ENCODE data around the gene SALL3.
"Not testable (repeated sequence)": the region's sequence is repeated elsewhere in the genome, so short reads cannot be mapped to it uniquely, and the experiment has no call there.

SALL3 gene

DNA sequence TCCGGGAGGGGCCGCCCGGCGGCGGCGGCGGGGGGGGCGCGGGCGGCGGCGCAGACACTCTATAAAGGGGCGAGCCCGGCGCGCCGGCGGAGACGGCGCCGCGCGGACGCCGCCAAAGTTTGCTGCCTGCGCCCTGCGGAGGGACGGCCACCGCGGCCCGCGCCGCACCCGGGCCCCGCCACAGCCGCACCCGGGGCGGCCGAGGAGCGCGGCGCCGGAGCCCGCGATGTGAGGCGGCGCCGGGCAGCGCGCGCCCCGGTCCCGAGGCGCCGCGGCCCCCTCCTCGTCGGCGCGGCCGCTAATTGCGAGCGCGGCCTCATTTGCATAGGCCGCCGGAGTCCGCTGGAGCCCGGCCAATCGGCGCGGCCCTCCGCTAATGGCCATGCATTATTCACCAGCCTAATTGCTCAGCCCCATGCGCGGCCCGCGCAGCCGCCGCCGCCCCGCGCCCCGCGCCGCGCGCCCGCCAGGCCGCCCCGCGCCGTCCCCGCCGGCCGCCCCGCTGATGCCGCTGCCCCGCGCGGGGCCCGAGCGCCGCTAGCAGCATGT, at the start of gene SALL3:
TSS of gene SALL3 (plus strand) at position 89 of the 549 bp plus-strand sequence. CDS start at position 546, 457 bp downstream.
- no peak for DNase-seq

DNA sequence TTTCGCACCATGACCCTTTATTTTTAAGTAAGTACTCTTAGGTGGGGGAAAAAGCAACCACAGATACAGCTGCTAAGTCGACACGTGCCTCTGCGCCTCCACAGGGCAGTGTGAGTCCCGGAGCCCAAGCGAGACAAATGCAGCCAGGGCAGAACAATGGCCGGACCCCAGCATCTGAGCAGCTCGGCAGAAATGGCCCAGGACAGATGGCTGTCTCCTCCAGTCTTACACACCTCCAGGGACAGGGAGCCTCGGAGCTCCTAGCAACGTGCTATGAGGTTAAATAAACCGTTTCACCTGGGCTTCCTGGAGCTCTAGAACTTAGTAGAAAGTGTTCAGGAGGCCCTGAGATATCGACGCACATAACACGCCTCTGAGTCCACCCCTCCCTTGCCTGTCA, 47.3 kb upstream of the SALL3 start:
- DNase-seq = no peak

- no peak for DNase-seq
Measured at GRCh38 chr18:78934003-78934402, 45.6 kb upstream of the SALL3 start.

DNA sequence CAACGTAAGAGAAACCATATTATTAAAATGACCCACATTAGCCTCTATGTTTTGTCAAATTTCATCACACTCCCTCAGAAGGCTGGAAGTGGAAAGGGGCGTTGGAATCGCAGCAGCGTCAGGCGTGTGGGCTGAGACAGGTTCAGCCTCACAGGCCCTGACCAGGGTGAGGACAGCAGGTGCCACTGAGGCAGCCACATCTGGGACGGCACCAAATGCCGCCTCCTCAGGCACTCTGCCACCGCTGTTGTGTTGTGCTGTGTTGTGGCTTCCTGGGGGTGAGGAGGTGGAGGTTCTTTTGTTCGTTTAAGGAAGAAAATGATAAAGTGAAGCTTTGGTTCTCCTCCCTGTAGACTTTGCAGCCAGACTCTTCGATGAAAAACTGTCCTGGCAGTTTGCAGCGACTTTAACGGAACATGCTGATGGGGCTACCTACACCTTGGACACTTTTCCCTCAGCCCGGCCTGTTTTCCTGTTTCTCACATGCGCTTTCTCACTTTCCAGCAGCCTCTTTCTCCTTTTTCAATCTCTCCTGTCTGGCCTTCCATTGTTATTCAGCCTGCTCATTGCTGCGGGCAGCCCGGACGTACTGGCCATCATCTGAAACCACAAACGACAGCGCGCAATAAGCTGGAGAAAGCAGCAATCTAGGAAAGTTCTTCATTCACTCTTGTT, 44.9 kb upstream of the SALL3 start:
- DNase-seq = no peak

- no peak for DNase-seq
Measured at GRCh38 chr18:78935406-78935805, 44.2 kb upstream of the SALL3 start.

GRCh38 chr18:78936251-78937005, 43.2 kb upstream of the SALL3 start:
- no peak for DNase-seq

DNA sequence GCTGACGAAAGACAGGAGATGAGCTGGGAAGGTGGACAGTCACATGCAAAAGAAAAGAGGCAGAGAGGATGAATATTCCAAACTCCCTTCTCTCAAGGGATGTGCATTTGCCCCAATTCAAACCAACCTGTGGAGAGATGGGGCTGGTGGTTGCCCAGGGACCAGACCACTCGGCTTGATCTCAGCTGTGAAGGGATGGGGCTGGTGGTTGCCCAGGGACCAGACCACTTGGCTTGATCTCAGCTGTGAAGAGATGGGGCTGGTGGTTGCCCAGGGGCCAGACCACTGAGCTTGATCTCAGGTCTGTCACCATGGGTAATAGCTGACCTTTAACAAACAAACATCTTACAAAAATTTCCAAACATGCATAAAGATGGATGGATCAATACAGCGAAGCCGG, 42.5 kb upstream of the SALL3 start:
- DNase-seq = no peak

DNA sequence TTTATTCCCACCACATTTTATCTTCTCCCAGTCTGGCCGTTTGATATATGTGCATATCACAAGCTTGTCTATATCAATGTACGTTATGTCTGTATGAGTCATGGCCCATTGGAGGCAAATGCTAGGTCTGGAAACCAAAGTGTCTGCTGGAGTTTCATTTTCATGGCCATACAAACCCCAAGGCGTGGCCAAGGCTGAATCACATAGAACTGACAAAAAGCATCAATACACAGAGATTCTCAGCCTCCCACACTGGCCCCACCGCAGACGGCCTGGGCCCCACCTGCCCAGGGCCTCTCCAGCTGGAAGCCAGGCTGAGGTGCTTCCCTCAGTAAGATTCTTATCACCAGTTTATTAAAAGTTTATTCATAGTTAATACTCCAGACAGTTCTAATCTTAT, 40.5 kb upstream of the SALL3 start:
- DNase-seq = no peak

DNA sequence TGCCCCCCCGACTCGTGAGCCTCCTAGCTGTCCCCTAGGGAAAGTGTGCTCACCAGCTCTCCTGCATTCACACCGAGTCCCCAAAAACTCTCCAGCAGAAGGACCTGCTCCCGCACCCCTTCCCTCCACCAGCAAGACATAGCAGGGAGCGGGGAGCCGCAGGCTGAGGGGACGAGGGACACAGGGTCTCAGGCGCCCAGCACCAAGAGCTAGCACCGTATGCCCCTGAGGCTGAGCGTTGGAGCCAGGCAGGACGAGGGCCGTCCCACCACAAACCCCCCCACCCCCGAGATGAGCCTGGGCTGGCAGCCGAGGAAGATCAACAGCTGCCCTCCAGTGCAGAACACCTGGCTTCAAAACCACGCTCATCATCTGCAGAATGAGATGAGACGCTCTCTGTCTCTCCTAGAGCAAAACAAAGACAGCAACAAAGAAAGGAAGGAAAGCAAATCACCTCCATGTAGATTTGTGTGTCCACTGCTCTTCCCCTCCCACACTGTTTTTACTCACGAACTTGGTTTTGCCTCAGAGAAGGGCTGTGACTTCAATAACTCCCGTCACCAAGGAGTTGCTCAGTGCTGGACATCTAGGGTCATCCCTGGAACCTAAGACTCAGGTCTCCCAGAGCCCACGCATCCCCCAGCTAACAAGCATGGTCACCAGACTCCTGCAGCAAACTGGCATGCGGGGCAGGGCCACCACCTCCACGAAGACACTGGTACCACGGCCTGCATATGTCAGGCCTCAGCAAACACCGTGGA, 39.7 kb upstream of the SALL3 start:
- no peak for DNase-seq

- not testable (repeated sequence) for DNase-seq
Measured at GRCh38 chr18:78942236-78942635, 37.4 kb upstream of the SALL3 start.

- DNase-seq = no peak
Measured at GRCh38 chr18:78945628-78946027, 34.0 kb upstream of the SALL3 start.

DNA sequence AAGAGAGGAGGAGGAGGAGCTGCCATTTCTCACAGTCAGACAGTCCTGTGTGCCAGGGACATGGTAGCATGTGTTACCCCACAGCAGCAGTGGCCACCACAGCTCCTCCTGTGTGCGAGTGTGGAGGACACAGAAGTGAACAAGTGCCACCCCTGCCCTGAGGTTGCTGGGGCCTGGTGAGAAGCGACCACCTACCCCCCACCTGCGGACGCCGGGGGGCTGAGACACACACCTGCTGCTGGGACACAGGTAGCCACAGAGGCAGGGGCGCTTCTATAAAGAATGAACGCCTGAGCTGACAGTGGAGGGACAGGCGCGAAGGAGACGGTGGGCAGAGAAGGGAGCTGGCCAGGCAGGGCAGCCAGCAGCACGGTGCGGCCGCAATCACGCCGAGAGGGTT, 32.3 kb upstream of the SALL3 start:
- no peak for DNase-seq

GRCh38 chr18:78948221-78948620, 31.4 kb upstream of the SALL3 start:
- DNase-seq = no peak

DNA sequence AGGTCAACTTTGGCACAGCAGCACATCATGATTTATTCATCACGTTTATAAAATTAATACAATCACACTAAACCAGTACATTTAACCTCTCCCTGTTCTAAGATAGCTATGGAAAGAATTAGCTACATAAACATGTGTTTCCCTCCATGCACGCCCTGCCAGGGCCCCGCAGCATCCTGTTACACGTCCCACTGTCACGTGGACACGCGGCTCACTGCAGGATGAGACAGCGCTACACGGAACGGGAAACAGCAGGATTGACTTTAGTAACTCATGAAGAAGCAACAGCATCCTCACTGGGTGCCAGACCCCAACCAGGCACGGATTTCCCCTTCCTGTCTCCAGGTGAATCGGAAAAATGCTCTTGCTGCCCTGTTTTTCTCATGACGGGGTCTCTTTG, 30.9 kb upstream of the SALL3 start:
- DNase-seq = no peak

GRCh38 chr18:78949216-78949615, 30.4 kb upstream of the SALL3 start:
- no peak for DNase-seq

- DNase-seq = no peak
Measured at GRCh38 chr18:78950386-78950785, 29.2 kb upstream of the SALL3 start.

GRCh38 chr18:78953566-78953965, 26.1 kb upstream of the SALL3 start:
- DNase-seq = no peak

DNA sequence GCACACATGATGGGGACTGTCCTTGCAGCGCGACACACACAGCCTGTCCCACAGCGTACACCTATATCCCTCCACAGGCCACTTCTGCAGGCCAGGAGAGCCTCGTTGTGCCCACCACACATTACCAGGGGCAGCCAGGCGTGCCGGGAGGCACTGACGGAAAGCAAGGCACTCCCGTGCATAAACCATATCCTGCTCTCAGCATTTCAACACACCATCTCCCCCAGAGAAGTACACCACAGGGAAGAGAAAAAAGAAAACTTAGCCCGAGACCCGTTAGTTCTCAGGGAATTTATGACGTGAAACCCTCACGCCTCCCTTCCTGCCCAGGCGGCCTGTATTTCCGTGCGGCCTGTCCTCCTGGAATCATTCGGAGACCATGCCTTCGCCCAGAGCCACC, 24.6 kb upstream of the SALL3 start:
- DNase-seq = no peak

GRCh38 chr18:78957140-78957539, 22.5 kb upstream of the SALL3 start:
- DNase-seq = no peak

DNA sequence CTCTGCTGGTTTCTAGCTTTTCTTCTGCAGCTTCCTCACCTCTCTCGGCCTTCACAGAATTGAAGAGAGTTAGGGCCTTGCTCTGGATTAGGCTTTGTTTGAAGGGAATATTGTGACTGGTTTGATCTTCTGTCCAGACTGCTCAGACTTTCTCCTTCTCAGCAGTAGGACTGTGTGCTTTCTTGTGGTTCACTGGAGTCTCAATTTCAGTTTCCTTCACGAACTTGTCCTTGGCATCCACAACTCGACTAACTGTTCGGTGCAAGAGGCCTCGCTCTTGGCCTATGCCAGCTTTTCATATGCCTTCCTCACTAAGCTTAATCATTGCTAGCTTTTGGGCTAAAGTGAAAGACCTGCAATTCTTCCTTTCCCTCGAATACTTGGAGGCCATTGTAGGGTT, 18.9 kb upstream of the SALL3 start:
- no peak for DNase-seq

DNA sequence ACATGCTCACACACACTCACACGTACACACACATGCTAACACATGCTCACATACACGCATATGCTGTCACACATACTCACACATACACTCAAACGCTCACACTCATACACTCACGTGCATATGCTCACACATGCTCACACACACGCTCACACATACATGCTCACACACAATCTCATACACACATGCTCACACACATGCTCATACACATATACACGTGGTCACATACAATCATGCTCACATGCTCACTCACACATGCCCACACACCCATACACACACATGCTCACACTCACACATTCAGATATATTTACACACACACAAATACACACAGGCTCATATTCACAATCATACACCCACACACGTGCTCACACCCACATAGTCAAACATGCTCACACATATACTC, 17.5 kb upstream of the SALL3 start:
- no peak for DNase-seq

- not testable (repeated sequence) for DNase-seq
Measured at GRCh38 chr18:78964727-78965126, 14.9 kb upstream of the SALL3 start.

DNA sequence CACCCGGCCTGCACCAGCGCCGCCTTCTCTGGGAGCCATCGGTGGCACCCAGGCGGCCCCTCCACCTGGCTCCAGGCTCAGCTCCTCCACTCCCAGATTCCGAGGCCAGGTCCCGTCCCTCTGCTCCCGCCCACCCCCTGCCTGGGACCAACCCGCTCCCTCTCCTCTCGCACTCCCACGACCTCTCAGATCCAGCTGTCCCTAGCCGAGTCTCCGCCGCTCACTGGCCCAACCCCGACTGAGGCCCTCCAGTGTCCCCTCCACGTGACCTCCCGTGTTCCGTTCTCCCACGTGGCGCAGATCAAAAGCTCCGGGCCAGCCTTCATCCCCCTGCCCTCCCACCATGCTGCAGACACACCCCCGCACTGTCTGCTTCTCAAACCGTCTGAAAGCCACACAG, 14.4 kb upstream of the SALL3 start:
- no peak for DNase-seq
